COLO829 (cell line): ENCODE data around the gene HIF3A.
A peak's percentile ranks its signal among the peaks of the same experiment; 100 is the strongest.
"Not testable (repeated sequence)": the region's sequence is repeated elsewhere in the genome, so short reads cannot be mapped to it uniquely, and the experiment has no call there.

Experiments used
- DNase-seq: peaks from one replicate; pipeline ENCODE4 v3.0.0; 2012; ENCODE audit warnings: low spot score

Gene HIF3A

GRCh38 chr19:46361915-46362314, 65.1 kb downstream of the HIF3A start:
- DNase-seq = no peak

- DNase-seq = no peak
Observed at GRCh38 chr19:46364359-46364758, 67.5 kb downstream of the HIF3A start.

GRCh38 chr19:46365561-46365960, 68.7 kb downstream of the HIF3A start:
- no peak for DNase-seq

- DNase-seq = no peak
Observed at GRCh38 chr19:46366620-46367292, 69.9 kb downstream of the HIF3A start.

GRCh38 chr19:46367426-46367825, 70.6 kb downstream of the HIF3A start:
- no peak for DNase-seq

- no peak for DNase-seq
Observed at GRCh38 chr19:46368116-46368515, 71.3 kb downstream of the HIF3A start.

- DNase-seq = no peak
Observed at GRCh38 chr19:46369817-46370216, 73.0 kb downstream of the HIF3A start.

GRCh38 chr19:46371371-46371901, 74.6 kb downstream of the HIF3A start:
- no peak for DNase-seq

- no peak for DNase-seq
Observed at GRCh38 chr19:46372901-46373490, 76.2 kb downstream of the HIF3A start.

GRCh38 chr19:46373491-46374359, 76.9 kb downstream of the HIF3A start:
- DNase-seq = peak; percentile 69

GRCh38 chr19:46374536-46375475, 78.0 kb downstream of the HIF3A start:
- DNase-seq = no peak

- DNase-seq = not testable (repeated sequence)
Observed at GRCh38 chr19:46375476-46376067, 78.7 kb downstream of the HIF3A start.

- no peak for DNase-seq
Observed at GRCh38 chr19:46376241-46377153, 79.7 kb downstream of the HIF3A start.

- peak; percentile 28 for DNase-seq
Observed at GRCh38 chr19:46378268-46378667, 81.4 kb downstream of the HIF3A start.

GRCh38 chr19:46380690-46381089, 83.8 kb downstream of the HIF3A start:
- no peak for DNase-seq

- DNase-seq = no peak
Observed at GRCh38 chr19:46381346-46381745, 84.5 kb downstream of the HIF3A start.

- no peak for DNase-seq
Observed at GRCh38 chr19:46381756-46382345, 85.0 kb downstream of the HIF3A start.

GRCh38 chr19:46383171-46383815, 86.5 kb downstream of the HIF3A start:
- DNase-seq = no peak

- DNase-seq = no peak
Observed at GRCh38 chr19:46383846-46384245, 87.0 kb downstream of the HIF3A start.
